Activated naive CD4-positive, alpha-beta T cell treated with anti-CD3 and anti-CD28 coated beads, Interleukin-2, amount 50 U/mL, for 16 hours (primary cell): Measurements from ENCODE around the gene SFXN1.
"Not testable (repeated sequence)": the region's sequence is repeated elsewhere in the genome, so short reads cannot be mapped to it uniquely, and the experiment has no call there.

ENCODE experiments used
- DNase-seq: peaks from one replicate; pipeline ENCODE4 v3.0.0-alpha.2; 2020

Gene SFXN1

DNA sequence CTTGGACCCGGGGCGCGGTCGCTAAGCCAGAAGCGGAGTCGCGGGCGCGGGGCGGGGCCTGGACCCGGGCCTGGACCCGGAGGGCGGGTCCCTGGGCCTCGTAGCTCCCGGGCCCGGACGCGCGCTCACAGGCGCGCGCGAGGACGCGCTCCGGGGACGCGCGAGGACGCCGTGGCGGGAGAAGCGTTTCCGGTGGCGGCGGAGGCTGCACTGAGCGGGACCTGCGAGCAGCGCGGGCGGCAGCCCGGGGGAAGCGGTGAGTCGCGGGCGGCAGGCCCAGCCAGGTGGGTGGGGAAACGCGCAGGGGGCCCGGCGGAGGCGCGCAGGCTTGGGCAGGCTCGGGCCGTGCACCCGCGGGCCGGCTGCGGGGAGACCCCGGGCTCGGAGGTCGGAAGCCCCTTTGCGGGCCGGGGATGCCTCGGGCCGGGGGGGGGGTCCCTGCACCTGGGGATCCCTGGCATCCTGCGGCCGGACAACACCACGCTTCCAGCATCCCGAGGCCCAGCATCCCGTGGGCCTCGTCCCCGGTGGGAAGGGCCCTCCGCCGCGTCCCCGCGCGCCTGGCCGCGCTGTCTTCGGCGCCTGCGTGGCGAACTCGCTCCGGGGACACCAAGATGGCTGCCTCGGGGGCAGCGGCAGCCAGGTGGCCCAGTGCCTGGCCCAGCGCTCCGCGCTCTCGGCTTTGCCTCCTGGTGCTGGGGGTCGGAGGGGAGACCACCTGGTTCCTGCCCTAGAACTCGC lies at the start of gene SFXN1:
TSS of gene SFXN1 (plus strand) at position 177 of the 741 bp plus-strand sequence. CDS start 13,544 bp downstream, outside the sequence.
- peak; percentile 83 for DNase-seq

DNA sequence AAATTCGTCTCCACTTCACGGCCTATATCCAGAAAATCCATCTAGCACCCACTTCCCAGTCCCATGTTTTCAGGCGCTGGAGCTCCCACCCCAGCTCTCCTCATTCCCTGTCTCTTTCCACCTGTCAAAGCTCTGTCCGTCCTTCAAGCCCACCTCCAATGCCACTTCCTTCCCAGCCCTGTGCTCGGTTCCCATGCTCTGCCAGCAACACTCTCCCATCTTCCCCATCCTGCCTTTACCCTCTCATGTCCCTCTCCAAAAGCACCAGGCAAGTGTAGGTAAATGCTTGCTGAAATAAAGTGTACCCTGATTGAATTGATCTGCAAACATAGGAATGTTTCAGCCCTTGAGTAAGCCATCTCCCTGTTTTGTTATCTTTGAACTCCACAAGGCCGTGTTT lies 43.6 kb upstream of the SFXN1 start:
- DNase-seq: no peak

GRCh38 chr5:175436359-175436758 lies 42.0 kb upstream of the SFXN1 start:
- no peak for DNase-seq

GRCh38 chr5:175438234-175438857 lies 40.0 kb upstream of the SFXN1 start:
- DNase-seq: no peak

DNA sequence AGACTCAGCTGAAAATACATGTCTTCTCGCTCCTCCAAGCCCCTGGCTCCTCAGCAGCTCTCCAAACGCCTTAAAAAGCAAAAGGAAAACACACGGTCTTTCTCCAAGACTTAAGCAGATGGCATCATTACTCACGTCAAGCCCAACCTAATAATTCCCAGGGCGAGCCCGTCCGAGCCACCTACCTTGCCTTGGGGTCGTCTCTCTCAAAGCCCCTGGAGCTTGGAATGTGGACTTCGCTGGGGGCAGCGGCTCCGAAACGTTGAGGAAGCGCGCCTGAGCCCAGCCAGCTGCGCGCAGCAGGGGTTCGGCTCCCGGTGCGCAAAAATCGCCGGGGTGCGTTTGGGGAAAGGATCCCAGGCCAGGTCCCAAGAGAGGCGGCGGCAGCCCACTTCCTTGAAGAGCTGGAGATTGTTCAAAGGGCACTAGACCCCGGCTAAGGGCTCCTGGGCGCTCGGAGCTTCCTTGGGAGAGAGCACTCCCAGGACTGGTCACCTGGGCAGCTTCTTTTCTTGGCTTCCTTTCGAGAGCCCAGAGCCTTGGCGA lies 34.8 kb upstream of the SFXN1 start:
- DNase-seq: no peak

DNA sequence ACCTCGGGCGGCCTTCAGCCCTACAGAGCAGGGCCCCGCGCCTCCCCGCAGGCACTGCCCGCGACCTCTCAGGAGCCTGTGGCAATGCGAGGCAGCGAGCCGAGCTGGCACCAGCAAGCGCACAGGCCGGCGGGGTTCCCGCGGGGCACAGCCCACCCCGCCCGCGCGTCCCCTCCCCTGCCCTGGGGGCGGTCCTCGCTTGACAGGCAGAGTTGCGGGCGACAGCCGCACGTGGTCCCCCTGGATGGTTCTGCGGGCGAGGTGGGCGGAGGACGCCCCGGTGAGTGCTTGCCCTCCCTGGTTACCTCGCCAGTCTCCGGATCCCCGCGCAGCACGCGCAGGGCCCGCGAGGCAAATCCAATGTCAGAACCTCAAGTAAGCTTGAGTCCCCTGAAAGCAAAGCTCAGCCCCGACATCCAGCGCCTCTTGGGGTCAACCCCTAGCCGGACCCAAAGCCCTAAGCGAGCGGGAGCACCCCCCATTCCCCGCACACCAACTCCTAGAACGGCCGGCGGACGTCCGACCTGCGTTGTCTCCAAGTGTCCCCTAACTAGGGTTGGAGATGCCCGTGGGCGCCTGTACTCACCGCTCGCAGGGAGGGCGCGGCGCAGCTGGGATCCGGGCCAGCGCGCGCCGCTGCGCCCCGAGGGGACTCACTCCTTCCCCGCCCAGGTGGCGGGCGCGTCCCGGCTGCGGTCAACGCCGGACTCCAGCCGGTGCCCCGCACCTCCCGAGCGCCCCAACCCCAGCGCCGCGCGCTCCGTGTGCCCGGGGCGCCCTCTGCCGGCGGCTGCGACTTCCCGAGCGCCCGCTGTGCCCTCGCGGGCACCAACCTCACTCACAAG lies 34.1 kb upstream of the SFXN1 start, which contains the start of gene DRD1:
TSS of gene DRD1 (minus strand) at position 123 of the 845 bp plus-strand sequence. CDS start 1,083 bp downstream, outside the sequence.
- peak; percentile 68 for DNase-seq

DNA sequence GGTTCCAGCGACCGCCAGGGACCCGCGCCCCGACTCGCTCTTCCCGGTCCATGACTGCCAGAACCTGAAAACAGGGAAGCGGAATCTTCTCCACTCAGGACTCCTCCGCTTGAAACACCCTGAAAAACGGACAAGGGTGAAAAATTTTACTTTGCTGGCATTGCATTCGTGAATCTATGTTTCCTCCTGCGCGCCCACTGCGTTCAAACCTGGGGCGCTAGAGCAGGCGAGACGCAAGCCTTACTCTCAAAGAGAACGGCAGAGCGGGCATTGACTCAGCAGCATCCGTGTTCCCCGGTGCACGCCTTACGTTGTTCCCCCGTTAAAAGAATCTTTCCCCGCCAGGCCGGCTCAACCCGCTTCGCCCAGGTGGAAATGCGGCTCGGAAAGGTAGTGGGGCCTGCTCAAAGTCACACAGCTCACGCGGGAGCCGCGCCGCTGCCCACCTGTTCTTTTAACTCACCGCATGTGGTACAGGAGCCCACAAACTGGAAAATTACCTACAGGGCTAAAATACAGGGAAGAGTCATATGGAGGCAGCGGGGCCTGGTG lies 33.4 kb upstream of the SFXN1 start:
- no peak for DNase-seq

- not testable (repeated sequence) for DNase-seq
Observed at GRCh38 chr5:175446378-175446777, 32.0 kb upstream of the SFXN1 start.

DNA sequence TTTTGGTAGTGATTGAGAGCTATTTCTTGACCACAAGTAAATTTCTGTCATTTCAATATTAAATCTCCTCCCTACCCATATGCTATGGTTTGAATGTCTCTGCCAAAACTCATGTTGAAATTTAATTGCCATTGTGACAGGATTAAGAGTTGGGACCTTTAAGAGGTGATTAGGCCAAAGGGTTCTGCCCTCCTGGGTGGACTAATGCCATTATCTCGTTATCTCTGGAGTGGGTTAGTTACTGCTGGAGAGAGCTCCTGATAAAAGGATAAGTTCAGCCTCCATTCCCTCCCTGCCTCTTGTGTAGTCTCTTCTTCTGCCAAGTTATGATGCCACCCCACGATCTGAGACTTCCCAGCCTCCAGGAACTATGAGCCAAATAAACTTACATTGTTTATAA lies 30.8 kb upstream of the SFXN1 start:
- no peak for DNase-seq

- DNase-seq: no peak
Observed at GRCh38 chr5:175448276-175448675, 30.1 kb upstream of the SFXN1 start.

GRCh38 chr5:175452166-175452565 lies 26.2 kb upstream of the SFXN1 start:
- no peak for DNase-seq

DNA sequence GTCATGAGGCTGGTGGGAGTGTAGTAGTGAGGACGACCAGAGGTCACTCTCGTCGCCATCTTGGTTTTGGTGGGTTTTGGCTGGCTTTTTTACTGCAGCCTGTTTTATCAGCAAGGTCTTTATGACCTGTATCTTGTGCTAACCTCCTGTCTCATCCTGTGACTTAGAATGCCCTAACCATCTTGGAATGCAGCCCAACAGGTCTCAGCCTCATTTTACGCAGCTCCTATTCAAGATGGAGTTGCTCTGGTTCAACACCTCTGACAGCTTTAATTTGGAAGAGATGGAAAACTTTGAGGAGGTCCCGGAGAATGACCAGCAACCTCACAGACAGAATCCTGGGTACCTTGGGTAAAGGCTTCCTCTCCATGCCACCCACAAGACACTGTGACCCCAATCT lies 24.0 kb upstream of the SFXN1 start:
- not testable (repeated sequence) for DNase-seq

- no peak for DNase-seq
Observed at GRCh38 chr5:175456105-175456742, 22.1 kb upstream of the SFXN1 start.

GRCh38 chr5:175457466-175457865 lies 20.9 kb upstream of the SFXN1 start:
- DNase-seq: no peak

DNA sequence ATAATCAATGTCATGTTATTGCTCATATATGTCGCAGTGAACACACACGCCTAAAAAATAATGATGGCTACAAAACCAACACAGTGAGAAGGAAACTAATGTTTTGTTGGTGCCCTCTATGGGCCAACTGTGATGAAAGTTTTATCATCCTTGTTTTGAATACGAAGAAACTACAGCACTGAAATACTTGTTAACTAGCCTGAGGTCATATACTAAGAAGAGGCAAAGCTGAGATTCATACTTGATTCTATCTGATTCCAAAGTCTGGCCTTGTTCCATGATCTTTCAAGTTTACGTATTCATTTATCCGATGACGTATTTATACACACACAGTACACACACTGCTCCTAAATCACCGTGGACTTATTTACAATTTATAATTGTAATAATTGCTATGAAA lies 18.2 kb upstream of the SFXN1 start:
- DNase-seq: no peak

DNA sequence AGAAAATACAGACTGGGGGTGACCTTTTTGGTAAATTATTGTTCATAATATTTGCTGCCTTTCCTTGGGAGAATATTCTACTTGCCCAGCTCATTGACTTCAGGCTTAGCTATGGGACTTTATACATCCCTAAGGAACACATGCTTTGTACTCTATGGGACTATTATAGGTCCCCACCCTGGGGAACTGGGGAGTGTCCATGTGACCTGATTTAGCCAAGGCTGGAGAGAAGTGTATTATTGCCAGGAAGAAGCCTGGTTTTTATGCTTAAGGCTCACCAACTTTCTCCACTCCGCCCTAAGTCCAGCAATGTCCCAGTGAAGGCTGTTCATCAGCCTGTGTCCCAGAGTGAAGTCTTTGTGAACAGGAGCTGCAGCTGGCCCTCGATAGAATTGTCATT lies 17.8 kb upstream of the SFXN1 start:
- no peak for DNase-seq

DNA sequence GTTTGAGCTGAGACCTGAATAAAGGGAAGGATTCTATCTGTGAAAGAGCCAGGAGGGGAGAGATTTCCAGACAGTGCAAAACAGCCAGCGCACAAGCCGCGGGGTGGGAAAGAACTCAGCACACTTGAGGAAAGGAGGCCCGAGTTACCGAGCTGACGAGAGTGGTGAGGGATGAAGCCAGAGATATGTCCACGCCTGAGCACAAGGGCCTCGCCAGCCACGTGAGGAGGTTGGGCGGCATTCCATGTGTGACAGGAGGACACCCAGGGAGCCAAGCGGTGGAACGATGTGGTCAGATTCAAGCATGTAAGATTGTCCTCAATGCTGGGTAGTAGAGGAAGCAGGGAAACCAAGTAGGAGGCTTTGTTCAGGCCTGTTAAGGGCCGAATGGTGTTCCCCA lies 17.0 kb upstream of the SFXN1 start:
- DNase-seq: no peak

- no peak for DNase-seq
Observed at GRCh38 chr5:175463641-175464040, 14.7 kb upstream of the SFXN1 start.

DNA sequence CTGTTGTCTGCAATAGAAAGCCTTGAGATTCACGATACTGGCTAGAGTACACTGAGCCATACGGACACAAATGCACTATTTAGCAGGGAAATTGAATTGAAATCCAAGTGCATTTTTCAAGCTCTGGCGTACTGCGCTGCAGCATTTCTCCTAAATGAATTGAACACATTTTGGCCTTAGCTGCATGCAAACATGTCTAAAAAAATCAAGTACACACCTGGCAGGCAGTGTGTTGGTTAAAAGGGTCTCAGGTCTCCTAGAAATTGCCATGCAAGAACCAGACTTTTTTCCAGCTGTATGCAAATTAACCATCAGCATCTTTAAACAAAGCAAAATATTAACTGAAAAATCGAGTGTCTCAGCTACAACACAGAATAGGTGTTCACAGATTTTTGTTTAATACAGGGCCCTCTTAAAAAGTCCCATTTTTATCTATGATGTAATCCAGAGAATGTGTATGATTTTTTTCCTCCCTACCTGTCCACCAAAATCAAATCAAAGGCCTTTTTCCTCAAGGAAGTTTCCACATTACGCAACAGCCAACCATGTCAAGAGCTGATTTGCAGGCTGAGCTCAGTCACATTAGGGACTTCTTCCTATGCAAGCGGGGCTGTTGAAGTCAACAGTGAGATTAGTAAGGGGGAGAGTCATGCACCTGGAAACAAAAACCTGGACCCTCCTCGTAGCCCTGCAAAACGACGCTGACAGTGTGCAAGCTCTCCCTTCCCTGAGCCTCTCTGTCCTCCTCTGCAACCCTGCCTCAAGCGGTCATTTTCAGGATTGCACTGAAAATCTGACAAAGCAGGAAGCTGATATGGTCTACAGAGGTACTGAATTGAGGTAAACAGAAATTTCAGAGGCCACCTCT lies 14.1 kb upstream of the SFXN1 start:
- peak; percentile 69 for DNase-seq

DNA sequence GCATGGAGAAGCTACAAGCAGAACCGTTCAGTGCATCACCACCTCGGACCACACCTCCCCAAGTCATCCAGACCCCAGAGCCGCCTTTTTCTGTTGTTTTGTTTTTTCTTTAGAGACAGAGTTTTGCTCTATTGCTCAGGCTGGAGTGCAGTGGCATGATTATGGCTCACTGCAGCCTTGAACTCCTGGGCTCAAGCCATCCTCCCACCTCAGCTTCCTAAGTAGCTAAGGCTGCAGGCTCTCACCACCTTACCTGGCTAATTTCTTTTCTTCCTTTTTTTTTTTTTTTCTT lies 13.5 kb upstream of the SFXN1 start:
- no peak for DNase-seq

GRCh38 chr5:175465282-175465681 lies 13.1 kb upstream of the SFXN1 start:
- no peak for DNase-seq
